NCI-H82 (cell line): ENCODE measurements around the gene PSAPL1.

Source experiments
- DNase-seq: peaks from one replicate; lab custom pipeline; 2025; lab: John Stamatoyannopoulos, UW

Gene PSAPL1

DNA sequence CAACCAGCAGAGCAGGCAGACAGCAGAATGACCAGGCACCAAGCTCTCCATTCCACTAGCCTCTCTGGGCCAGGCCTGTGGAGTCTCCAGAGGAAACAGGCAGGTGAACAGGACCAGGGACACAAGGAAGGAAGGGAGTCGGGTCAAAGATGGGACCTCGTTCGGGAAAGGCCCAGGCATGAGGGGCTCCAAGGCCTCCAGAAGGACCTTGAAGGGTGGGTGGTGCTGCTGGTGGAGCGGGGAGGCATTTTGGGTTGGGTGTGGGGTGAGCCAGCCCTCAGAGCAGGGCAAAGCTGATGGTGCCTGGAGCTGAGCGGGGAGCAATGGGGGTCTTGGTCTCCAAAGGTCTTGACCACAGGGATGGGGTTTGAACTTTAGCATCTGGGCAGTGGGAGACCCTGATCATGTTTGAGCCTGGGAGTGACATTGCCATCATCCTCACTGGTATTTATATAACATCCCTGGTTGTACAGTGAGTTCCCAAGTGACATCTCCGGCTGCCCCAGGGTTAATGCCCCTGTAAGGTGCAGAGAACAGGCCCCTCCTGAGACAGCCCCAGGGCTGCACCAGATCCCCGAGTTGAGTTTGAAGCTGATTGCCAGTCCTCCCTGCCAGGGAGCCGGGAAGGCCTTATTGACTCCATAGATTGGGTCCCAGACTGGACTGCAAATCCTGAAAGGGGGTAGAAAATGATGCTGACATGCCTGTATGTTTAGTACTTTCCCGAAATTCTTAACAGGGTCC lies 52.7 kb downstream of the PSAPL1 start:
- no peak for DNase-seq

GRCh38 chr4:7381221-7381889 lies 53.4 kb downstream of the PSAPL1 start:
- no peak for DNase-seq
